ENCODE results near the gene TAF4B.

GRCh38 chr18:26439537-26439936 is 213.3 kb downstream of the TAF4B start:
- TF ChIP-seq CTCF (IDR thresholded peaks at IDR 0.05; ENCODE audit: low read depth, low read length, missing input control): no peak
- TF ChIP-seq RXRA (IDR thresholded peaks at IDR 0.05): no peak
